NOMO-1 treated with dmso at 0.1 percent for 144 hours (cell line): ENCODE data around the gene WDR76.
"Not testable (repeated sequence)": the region's sequence is repeated elsewhere in the genome, so short reads cannot be mapped to it uniquely, and the experiment has no call there.

ENCODE experiments used
- DNase-seq: peaks from one replicate; lab custom pipeline; 2025; ENCODE audit not compliant: unreplicated experiment; lab: John Stamatoyannopoulos, UW

WDR76 gene

DNA sequence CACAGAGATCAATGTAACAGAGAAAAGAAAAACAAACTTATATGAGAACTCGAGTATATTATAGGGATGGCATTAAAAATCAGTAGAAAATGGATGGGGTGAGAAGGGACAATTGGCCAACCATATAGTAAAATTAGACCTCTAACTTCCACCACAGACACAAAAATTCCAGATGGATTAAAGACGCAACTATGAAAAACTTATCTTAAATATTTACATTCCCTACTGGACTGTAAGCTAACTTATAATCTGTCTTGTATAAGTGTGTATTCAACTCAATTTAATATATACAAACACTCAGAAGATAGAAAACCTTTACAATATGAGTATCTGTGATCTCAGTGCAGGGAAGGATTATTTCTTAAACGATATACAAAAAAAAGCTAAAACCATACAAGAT, 5.3 kb upstream of the WDR76 start:
- DNase-seq = no peak

DNA sequence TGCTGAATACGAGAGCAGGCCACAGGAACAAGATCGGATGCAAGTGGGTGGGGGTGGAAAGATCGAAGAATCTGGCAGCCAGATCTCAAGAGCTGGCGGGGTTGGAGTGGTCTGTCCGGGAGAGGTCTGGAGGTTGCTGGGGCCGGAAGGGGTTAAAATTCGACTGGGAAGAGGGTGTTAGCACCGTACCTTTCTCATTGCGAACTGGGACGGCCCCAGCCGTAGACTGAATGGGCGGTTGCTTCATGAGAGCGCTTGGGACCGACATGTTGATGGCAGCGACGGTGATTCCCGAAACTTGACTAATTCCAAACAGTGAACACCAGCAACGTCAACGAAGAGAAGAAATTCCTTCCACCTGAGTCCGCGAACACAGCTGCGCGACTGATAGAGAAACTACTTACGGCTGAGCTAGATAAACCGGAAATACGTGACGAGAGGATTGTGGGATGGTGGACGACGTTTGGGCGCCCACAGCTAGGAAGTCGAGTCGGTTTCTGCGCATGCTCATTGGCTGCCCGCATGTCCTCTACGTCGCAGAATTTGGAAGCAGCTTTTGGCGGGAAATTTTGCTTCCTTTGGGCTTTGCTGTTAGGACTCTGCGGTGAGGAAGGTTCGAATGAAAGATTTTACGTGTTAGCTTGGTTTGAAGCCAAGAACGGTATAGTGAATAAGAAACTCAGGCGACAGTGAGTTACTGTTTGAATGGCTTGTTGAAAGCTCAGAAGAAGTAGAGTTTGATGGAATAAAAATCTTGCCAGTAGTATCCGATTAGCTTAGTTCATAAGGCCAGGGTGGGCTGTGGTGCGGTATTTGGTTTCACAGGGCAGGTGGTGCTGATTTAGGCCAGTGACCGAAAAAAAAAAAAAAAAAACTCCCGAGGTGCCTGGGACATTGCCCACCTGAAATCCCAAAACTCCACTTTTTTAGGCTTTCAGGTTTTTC, 2.2 kb upstream of the WDR76 start, which contains the start of gene MFAP1:
MFAP1 (minus strand) TSS at position 389 of the 945 bp plus-strand sequence; CDS start at position 268, 121 bp downstream.
- DNase-seq = peak; percentile 98

DNA sequence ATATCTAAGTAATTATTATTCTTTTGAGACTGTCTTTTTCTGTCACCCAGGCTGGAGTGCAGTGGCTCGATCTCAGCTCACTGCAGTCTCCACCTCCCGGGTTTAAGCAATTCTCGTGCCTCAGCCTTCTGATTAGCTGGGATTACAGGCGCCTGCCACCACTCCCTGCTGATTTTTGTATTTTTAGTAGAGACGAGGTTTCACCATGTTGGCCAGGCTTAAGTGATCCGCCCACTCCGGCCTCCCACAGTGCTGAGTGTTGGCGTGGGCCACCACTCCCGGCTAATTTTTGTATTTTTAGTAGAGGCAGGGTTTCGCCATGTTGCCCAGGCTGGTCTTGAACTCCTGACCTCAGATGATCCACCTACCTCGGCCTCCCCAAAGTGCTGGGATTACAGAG, 1.5 kb upstream of the WDR76 start:
- DNase-seq = not testable (repeated sequence)

DNA sequence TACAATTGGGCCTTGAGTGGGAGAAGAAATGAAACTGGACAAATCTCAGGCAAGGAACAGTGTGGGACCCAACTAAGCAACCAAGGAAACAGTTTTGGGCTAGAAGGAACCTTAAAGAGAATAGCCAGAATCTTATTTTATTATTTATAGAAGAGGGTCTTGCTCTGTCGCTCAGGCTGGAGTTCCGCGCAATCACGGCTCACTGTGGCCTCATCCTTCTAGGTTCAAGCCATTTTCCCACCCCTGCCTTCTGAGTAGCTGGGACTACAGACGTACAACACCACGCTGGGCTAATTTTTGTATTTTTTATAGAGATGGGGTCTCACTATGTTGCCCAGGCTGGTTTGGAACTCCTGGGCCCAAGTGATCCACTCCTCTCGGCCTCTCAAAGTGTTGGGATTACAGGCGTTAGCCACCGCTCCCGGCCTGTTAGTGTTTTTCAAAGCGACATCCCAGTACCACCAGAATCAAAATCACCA, 734 bp upstream of the WDR76 start:
- no peak for DNase-seq

DNA sequence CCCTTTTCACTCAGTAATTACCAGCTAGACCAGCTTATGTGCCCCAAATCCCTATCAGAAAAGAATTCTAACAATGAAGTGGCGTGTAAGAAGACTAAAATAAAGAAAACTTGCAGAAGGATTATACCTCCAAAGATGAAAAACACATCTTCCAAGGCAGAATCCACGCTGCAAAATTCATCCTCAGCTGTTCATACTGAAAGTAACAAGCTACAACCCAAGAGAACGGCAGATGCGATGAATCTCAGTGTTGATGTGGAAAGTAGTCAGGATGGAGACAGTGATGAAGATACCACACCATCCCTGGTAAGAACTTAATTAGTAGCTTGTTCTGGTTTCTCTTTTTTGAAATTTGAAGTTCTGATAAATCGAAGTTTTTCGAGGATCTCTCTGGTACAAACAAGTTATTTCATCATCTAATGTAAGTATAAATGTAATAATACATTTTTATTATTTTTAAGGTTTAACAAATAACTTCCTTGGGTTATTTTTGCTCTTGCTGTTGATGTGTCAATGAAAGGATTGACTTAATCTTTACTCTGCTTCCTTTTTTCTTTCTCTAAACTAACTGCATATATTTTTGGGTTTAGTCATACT, 1.4 kb downstream of the WDR76 start:
- DNase-seq = no peak

DNA sequence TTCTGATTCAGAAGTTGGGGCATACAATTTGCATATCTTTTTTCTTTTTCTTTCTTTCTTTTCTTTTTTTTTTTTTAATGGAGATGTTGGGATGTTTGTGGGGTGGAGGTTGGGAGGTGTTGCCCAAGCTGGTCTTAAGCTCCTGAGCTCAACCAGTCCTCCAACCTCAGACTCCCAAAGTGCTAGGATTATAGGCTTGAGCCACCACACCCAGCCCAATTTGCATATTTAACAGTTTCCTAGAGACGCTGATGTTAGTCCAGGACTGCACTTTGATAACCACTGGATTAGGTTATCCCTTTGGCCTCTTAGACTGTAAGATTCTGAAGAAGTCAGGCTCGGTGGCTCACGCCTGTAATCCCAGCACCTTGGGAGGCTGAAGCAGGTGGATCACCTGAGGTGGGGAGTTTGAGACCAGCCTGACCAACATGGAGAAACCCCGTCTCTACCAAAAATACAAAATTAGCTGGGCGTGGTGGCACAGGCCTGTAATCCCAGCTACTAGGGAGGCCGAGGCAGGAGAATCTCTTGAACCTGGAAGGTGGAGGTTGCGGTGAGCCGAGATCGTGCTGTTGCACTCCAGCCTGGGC, 3.2 kb downstream of the WDR76 start:
- DNase-seq = not testable (repeated sequence)

DNA sequence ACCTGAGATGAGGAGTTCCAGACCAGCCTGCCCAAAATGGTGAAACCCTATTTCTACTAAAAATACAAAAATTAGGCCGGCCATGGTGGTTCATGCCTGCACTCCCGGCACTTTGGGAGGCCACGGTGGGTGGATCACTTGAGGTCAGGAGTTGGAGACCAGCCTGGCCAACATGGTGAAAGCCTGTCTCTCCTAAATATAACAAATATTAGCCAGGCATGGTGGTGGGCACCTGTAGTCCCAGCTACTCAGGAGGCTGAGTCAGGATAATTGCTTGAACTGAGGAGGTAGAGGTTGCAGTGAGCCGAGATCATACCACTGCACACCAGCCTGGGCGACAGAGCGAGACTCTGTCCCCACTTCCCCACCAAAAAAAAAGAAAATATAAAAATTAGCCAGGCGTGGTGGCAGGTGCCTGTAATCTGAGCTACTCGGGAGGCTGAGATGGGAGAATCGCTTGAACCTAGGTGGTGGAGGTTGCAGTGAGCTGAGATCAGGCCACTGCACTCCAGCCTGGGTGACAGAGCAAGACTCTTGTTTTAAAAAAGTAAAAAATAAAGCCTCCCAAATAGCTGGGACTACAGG, 4.0 kb downstream of the WDR76 start:
- not testable (repeated sequence) for DNase-seq

DNA sequence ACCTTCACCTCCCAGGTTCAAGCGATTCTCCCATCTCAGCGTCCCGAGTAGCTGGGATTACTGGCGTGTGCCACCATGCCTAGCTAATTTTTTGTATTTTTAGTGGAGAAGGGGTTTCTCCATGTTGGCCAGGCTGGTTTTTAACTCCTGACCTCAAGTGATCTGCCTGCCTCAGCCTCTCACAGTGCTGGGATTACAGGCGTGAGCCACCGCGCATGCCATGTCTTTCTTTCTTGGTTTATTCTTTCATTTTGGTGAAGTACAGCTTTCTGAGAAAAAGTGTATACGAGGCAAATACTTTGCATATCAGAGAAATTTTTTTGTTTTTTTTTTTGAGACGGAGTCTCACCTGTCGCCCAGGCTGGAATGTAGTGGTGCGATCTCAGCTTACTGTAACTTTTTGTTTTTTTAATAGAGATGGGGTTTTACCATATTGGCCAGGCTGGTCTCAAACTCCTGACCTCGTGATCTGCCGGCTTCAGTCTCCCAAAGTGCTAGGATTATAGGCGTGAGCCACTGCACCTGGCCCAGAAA, 4.8 kb downstream of the WDR76 start:
- DNase-seq = not testable (repeated sequence)

DNA sequence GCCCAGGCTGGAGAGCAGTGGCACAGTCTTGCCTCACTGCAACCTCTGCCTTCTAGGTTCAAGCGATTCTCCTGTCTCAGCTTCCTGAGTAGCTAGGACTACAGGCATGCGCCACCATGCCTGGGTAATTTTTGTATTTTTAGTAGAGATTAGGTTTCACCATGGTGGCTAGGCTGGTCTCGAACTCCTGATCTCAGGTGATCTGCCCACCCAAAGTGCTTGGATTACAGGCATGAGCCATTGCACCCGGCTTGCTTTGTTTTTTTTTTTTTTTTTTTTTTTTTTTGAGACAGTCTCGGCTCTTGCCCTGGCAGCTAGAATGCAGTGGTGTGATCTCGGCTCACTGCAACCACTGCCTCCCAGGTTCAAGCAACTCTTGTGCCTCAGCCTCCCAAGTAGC, 5.7 kb downstream of the WDR76 start:
- DNase-seq = not testable (repeated sequence)

DNA sequence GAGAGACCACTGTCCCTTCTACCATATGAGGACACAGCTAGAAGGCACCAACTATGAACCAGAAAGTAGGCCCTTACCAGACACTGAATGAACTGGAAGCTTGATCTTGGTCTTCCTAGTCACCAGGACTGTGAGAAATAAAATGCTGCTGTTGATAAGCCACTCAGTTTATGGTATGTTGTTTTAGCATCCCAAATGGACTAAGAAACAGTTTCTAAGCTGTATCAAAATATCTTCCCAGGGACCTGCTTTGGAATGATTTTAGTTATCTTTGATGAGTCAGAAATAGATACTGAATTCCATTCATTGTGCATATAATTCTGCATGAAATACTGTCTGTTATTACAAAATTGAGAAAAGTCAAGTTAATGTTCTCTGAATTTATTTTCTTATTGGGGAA, 18.6 kb downstream of the WDR76 start:
- DNase-seq = no peak

DNA sequence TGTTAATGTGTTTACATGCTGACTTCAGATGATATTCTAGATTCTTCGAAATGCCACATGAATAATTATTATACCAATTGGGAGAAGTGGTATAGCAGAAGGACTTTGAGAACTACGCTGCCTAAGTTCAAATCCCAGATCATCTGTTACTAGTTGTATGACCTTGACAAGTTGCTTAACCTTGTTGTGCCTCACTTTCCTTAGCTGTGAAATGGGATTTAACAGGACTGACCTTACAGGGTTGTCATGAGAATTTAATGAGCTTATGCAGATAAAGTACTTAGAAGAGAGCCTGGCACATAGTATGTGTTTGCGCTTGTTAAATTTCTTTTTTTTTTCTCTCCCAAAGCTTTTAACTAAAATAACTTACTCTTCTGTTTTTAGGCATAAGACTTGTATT, 24.4 kb downstream of the WDR76 start:
- no peak for DNase-seq

DNA sequence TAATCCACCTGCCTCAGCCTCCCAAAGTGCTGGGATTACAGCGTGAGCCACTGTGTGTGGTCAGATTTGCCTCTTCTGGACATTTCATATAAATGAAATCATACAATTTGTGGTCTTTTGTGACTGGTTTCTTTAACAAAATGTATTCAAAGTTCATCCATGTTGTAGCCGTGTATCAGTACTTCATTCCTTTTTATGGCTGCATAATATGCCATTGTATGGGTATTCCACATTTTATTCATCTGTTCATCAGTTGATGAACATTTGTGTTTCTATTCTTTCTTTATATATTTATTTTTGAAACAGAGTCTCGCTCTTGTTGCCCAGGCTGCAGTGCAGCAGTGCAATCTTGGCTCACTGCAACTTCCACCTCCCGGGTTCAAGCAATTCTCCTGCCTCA, 25.8 kb downstream of the WDR76 start:
- no peak for DNase-seq

DNA sequence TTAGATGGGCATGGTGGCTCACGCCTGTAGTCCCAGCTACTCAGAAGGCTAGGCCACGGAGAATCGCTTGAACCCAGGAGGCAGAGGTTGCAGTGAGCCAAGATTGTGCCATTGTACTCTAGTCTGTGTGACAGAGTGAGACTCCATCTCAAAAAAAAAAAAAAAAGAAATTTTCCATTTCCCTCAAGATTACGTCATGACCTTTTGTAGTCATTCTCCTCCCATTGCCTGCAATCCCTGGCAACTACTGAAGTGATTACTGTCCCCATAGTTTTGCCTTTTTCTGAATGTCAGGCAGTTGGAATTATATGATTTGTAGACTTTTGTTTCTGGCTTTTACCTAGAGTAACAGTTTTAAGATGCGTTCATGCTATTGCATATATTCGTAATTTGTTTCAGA, 28.0 kb downstream of the WDR76 start:
- no peak for DNase-seq

DNA sequence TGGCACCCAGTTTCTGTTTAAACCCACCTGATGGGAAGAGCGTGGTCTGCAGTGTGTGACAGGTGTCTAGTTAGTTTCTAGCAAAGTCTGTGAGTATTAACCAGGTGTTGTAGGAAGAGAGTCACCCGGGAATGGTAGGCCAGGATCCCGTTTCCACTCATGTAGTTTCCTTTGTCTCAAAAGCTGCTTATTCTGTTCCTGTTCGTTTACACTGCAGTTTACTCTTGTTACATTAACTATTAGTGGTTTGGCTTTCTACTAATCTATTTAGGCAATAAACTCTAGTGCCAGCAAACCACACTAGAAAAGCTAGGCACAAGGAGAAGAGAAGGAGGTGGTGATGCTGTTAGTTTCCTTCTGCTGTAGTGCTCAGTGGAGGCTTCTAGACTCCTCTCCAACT, 32.7 kb downstream of the WDR76 start:
- DNase-seq = no peak

DNA sequence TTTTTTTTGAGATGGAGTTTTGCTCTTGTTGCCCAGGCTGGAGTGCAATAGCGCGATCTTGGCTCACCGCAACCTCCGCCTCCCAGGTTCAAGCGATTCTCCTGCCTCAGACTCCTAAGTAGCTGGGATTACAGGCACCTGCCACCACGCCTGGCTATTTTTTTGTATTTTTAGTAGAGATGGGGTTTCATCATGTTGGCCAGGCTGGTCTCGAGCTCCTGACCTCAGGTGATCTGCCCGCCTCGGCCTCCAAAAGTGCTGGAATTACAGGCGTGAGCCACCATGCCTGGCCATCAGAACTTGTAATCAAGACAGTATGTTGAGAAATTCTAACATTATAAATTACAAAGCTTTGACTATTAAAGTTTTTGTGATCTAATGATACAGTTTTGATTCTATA, 39.8 kb downstream of the WDR76 start:
- not testable (repeated sequence) for DNase-seq

DNA sequence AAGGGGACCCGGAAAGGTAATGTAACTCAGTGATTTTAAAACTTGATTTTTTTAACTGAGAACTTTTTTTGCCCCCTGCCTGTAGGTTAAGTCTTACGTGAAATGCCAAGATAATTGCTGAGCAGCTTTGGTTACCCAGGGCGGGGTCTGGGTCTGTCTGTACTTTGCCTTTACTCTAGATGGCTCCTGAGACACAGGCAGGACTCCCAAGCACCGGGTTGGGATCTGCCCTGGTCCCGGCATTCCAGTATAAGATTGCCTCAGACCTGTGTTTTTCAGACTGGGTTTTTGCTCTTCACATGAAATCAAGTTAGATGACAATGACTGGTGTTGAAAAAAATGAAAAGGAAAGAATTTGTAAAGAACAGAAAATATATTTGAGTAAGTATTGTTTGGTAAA, 40.3 kb downstream of the WDR76 start:
- no peak for DNase-seq

DNA sequence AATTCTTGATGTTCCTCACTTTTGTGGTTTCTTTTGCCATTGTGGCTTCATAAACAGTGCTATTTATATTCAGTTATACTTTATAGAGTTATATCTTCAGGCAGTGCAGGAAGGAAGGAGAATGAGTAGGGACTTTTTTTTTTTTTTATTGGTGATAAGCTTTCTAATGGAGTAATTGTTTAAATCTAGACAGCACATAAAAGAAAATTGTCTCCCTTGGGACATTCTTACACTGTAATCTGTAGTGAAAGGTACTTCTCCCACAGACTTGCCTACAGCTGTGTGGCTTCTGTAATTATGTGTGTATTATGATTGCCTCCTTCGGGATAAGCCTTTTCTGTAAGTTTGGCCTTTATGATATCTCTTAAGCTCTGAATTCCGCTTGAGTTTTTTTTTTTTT, 41.6 kb downstream of the WDR76 start:
- DNase-seq = no peak

DNA sequence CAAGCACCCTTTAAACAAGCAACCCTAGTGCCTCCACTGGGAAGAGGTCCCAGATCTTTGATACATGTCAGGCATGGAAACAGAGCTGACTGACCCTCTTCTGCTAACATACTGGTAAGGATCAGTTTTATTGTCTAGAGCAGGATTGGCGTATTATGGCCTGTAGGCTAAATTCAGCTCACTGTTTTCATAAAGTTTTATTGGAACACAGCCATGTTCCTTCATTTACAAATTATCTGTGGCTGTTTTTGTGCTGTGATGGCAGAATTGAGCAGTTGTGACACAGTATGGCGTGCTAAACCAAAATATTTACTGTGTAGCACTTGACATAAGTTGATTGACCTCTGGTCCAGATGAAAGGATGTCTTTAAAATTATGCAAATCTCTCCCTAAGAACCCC, 45.0 kb downstream of the WDR76 start:
- DNase-seq = no peak

DNA sequence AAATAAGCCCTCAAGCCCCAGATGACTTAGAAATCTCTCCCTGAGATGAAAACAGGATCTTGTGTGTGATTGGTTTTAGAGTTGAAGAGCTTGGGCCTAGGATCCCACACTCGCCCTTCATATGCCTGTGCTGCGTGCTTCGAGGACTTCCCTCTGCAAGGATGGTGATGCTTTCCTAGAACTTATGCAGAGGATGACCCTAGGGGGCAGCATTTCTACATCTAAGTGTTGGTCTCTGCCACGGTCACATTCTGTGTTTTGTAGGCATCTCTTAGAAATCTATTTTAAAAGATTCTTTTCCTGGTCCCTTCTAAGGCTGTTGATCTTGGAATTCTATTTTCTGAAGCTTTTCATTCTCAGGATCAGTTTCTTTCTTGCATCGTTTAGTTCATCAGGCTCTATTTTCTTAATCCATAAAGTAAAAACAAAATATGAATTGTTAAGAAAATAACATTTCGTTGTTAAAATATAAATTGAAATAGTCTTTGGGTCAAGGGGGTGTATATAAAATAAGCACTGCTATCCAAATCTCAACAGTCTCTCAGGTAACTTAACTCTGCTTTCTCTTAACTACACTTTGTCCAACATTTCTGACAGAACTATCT, 45.7 kb downstream of the WDR76 start:
- DNase-seq = no peak

DNA sequence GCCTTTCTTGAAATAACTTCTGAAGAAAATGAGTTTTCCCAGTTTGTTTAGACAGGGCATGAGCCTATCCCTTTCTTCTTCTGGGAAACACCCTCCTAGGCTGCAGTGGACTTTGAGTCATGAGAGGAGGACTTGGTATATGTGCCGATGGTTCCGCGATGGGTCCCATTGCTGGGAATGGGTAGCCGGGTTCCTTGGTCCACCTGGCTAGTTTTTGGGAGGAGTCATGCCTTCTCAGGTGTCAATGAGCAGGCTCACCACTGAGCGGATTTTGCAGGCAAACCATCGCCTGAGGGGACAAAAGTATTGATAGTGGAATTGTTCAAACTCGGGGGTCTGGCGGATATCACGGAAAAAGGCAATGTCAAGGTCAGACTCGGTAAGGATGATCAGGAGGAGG, 46.8 kb downstream of the WDR76 start:
- no peak for DNase-seq

DNA sequence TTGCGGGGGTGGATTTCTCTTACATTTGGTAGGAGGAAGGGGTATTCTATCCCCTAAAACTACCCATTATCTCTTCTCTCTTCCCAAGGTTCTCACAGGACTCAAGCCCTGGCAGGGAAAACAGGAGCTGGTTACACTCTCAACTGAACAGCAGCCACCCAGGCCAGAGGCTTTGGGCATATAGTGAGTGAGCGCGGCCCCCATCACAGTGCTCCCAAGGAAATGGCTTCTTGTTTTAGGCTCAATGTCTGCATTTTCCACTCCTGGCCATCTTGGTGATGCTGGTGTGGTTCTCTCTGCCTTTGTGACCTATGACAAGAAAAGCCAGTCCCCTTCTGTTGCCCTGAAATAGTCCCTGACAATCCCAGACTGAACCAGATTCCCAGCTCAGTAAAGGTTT, 50.1 kb downstream of the WDR76 start:
- no peak for DNase-seq
